ENCODE data around the gene ISG15. TPM values are rescaled to one million over a fixed set of nuclear protein-coding genes. Genes with fewer than 3 reads are reported as not detected.
"Not testable (repeated sequence)": the region's sequence is repeated elsewhere in the genome, so short reads cannot be mapped to it uniquely, and the experiment has no call there.

ISG15 gene
- total and polyA plus RNA-seq, 2 of the 13 experiments (the other 11 are each of a cell fraction or from before 2014, with no cell fraction given) = 42.1 to 54.9 TPM

- TF ChIP-seq SMARCE1 (IDR thresholded peaks at IDR 0.05; ENCODE audit: borderline replicate concordance) (no peak), RFXANK (CRISPR knock-in tag; IDR thresholded peaks at IDR 0.05) (no peak), SNAI1 (CRISPR knock-in tag; IDR thresholded peaks at IDR 0.05; ENCODE audit: borderline replicate concordance) (no peak), CBX5 (CRISPR knock-in tag; IDR thresholded peaks at IDR 0.05; ENCODE audit: borderline replicate concordance) (no peak), ZNF879 (CRISPR knock-in tag; IDR thresholded peaks at IDR 0.05) (no peak), HOXD1 (CRISPR knock-in tag; IDR thresholded peaks at IDR 0.05) (no peak), CHCHD3 (CRISPR knock-in tag; IDR thresholded peaks at IDR 0.05) (no peak)
Measured at GRCh38 chr1:975896-976683, 37.2 kb upstream of the ISG15 start (continued).

GRCh38 chr1:976791-977190, 36.5 kb upstream of the ISG15 start:
- DNase-seq (ENCODE audit: low spot score); H2AFZ ChIP-seq (ENCODE audit: low read length); intact Hi-C loops (cut with micrococcal nuclease; ENCODE audit: unreplicated experiment); H3K4me3 ChIP-seq (replicated peaks in 1 of 3; ENCODE audit: insufficient read depth in 1 of 3, low read depth in 2 of 3, low read length in 3 of 3); H3K9ac ChIP-seq (ENCODE audit: insufficient read depth, low read depth, low read length); H3K79me2 ChIP-seq (ENCODE audit: insufficient read depth, low read length); FAIRE-seq; ATAC-seq; in situ Hi-C loops (cut with HindIII; ENCODE audit: extremely low pct_ligation_motif_present, low pct_unique_long_range_greater_than_20kb); H3K27ac ChIP-seq (ENCODE audit: extremely low read length, insufficient read depth, low read length); H3K4me2 ChIP-seq (ENCODE audit: low read depth, low read length); H4K20me1 ChIP-seq (ENCODE audit: insufficient read depth, low read length); BruUV-seq (replicated peaks); H3K36me3 ChIP-seq (replicated peaks in 1 of 2; ENCODE audit: control insufficient read depth in 1 of 2, insufficient read depth in 2 of 2, low read length in 2 of 2); H3K9me3 ChIP-seq (ENCODE audit: low read length): not testable (repeated sequence)
- POLR2A ChIA-PET = interaction anchor here (1.1 to 1.5 kb wide), 2 partner anchors 10 to 30 kb away, joined by 3 to 11 read pairs; partner anchors contain the start of gene PLEKHN1
- CTCF ChIA-PET (ENCODE audit: low intra/inter-chr PET ratio, low total read pairs) = interaction anchor here (1.4 kb wide), 1 partner anchor 72 kb away, joined by 5 read pairs; no protein-coding TSS in a partner anchor
- Histone ChIP-seq H3K4me1 (ENCODE audit: insufficient read depth, low read length) (peaks cover 33% of the 10 kb centered on the region), H3K27me3 (ENCODE audit: control insufficient read depth in 1 of 2, insufficient read depth in 2 of 2, low read length in 2 of 2) (peaks cover 12 to 30% of the 10 kb centered on the region in 2 experiments)
- WGBS (ENCODE audit: low lambda C conversion rate) = 64% methylated on average over 19 of the region's 39 CpGs

Measured in HepG2 (cell line).